Psoas muscle (tissue), 8 donors: ENCODE results near the gene MALRD1. TPM values are rescaled to one million over a fixed set of nuclear protein-coding genes. Genes with fewer than 3 reads are reported as not detected.

ENCODE experiments used
- ATAC-seq, 4 donors: fragments of 200-7000 bp; cut with Tn5 transposase; one replicate each; pipeline ENCODE4 v1.9.1; 2020; ENCODE audit warnings: moderate library complexity in 3 of 4, mild to moderate bottlenecking in 2 of 4
- DNase-seq, 2 donors: peaks; one replicate each; pipeline ENCODE4 v3.0.0-alpha.2; 2020
- H3K27ac ChIP-seq: fragments of 200-600 bp; one replicate; pipeline ENCODE4 v1.8.0; 2022
- H3K27me3 ChIP-seq, 3 donors: fragments of 200-600 bp in 1 of 3; one replicate each; pipeline versions ENCODE4 v1.6.1 to v1.8.0; 2013 to 2022; ENCODE audit warnings: low read length in 2 of 3, mild to moderate bottlenecking in 2 of 3, moderate library complexity in 1 of 3; ENCODE audit not compliant: insufficient read depth in 3 of 3
- H3K36me3 ChIP-seq, 2 donors: fragments of 200-600 bp in 1 of 2; one replicate each; pipeline versions ENCODE4 v1.6.1 to v1.8.0; 2013 to 2022; ENCODE audit warnings: low read depth in 1 of 2, mild to moderate bottlenecking in 1 of 2, moderate library complexity in 1 of 2; ENCODE audit not compliant: insufficient read depth in 1 of 2
- H3K4me1 ChIP-seq: fragments of 200-600 bp; one replicate; pipeline ENCODE4 v1.8.0; 2022
- H3K4me3 ChIP-seq: fragments of 200-600 bp; one replicate; pipeline ENCODE4 v1.8.0; 2022; ENCODE audit warnings: mild to moderate bottlenecking
- H3K9me3 ChIP-seq: fragments of 200-600 bp; one replicate; pipeline ENCODE4 v1.8.0; 2022
- CTCF ChIP-seq: fragments of 200-600 bp; IDR thresholded peaks from one replicate; pipeline ENCODE4 v1.8.0; 2022; ENCODE audit warnings: antibody characterized with exemption
- WGBS, 3 donors: extraction: QIAGEN DNeasy Blood & Tissue Kit; methylation state at CpG; one replicate each; pipeline versions ENCODE4 v1.1.6 to v1.1.7; 2013; 5-methylcytosine and 5-hydroxymethylcytosine counted together
- intact Hi-C, 2 donors: fragments of 100-400 bp; cut with DNase I; formaldehyde crosslinking; loops; one replicate each; pipeline versions ENCODE4 v1.11.0 to v1.14.2; 2022
- polyA plus RNA-seq, 3 donors: library from polyadenylated mRNA; stranded (reverse); fragments of 200-250 nt; gene quantifications; one replicate each; pipeline ENCODE4 v1.2.3, GENCODE V29; 2013
- total RNA-seq, 4 donors: library from RNA; stranded (reverse); fragmentation: NEBNext Ultra II Directional in 2 of 4; extraction: Animal tissue kit (Norgen Biotek cat#: 25700) in 2 of 4; gene quantifications; one replicate each; pipeline versions ENCODE4 v1.2.1 to v1.2.4, GENCODE V29; 2021 to 2023
- donor health status: healthy with polysubstance abuse.
- donor health status: DM: no; HTN: no; CAD: no; lungs with moderate emphysema.
- donor health status: Bipolar disorder and iron deficiency.
- donor health status: healthy.
- donor health status: DM: yes; HTN: yes; CAD: no.
- donor health status: DM: no; HTN: no; CAD: no.
- donor health status: DM: no; HTN: no; CAD: no.
- donor health status: DM: yes; HTN: yes; CAD: no.

MALRD1 gene
- total and polyA plus RNA-seq, 7 donors, result 0.12 to 0.39 (median 0.27) TPM; not detected in 3

- Histone ChIP-seq H3K4me3 (no peak overlapping the region), H3K27me3 (no peaks in the 10 kb centered on the region), H3K9me3 (no peaks in the 10 kb centered on the region), H3K27ac (no peak overlapping the region), H3K36me3 (no peaks in the 10 kb centered on the region), H3K4me1 (no peaks in the 10 kb centered on the region)
- TF ChIP-seq CTCF, result no peak
- intact Hi-C loops, result no loop called here
- no peak for DNase-seq
- ATAC-seq, result no peak
- WGBS, 3 donors, result 75 to 87% (median 82%) methylated on average over 5 of the region's 5 CpGs
Observed at GRCh38 chr10:19054289-19054835, 5.8 kb downstream of the MALRD1 start.

DNA sequence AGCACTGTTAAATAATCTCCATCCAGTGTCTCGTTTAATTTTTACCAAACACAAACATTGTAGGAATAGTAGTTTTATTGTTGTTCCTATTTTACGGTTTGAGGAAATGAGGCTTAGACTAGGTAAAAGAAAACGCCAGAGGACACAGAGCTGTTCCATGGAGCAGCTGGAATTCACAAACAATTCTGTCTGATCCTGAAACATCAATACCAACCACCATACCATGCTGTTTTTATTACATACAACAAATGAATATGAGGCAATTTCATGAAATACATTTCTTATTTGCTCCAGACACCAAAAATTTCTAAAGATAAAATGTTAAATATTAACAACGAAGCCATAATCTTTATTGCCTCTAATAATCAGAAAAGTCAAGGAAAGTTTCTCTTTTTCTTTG, 9.4 kb downstream of the MALRD1 start:
- ATAC-seq (no peak), DNase-seq (no peak)
- 57 to 74% (median 59%) methylated on average over 4 of the region's 4 CpGs for WGBS, 3 donors
- Histone ChIP-seq H3K36me3 (no peaks in the 10 kb centered on the region), H3K4me3 (no peak overlapping the region), H3K27me3 (no peaks in the 10 kb centered on the region), H3K4me1 (no peaks in the 10 kb centered on the region), H3K9me3 (no peaks in the 10 kb centered on the region), H3K27ac (no peak overlapping the region)
- no peak for TF ChIP-seq CTCF
- intact Hi-C loops, result no loop called here

DNA sequence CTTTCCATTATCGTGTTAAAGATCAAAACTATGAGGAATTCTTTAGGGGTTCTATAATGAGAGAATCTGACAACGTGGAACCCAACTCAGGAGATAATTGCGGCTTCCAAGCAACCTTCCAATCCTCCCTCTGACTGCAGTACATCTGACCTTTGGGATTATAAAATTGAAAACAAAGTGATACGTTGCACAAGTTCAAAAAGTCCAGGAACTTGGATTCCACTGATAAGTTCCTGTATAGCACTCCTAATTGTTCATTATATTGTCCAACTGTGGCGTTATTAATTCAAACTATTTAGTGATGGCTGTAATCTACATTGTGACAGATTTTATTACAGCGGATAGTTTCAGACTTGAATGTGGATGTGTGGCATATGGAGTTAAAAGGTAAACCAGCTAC, 15.4 kb downstream of the MALRD1 start:
- DNase-seq (no peak), ATAC-seq (no peak)
- Histone ChIP-seq H3K36me3 (no peaks in the 10 kb centered on the region), H3K27me3 (no peaks in the 10 kb centered on the region), H3K4me1 (no peaks in the 10 kb centered on the region), H3K4me3 (no peak overlapping the region), H3K27ac (no peak overlapping the region), H3K9me3 (no peaks in the 10 kb centered on the region)
- intact Hi-C loops, result no loop called here
- 84 to 86% (median 84%) methylated on average over 6 of the region's 6 CpGs for WGBS, 3 donors
- no peak for TF ChIP-seq CTCF

GRCh38 chr10:19071946-19072345, 23.3 kb downstream of the MALRD1 start:
- Histone ChIP-seq H3K4me1 (no peaks in the 10 kb centered on the region), H3K27ac (no peak overlapping the region), H3K36me3 (no peaks in the 10 kb centered on the region), H3K9me3 (no peaks in the 10 kb centered on the region), H3K27me3 (no peaks in the 10 kb centered on the region), H3K4me3 (no peak overlapping the region)
- TF ChIP-seq CTCF, result no peak
- intact Hi-C loops, result no loop called here
- no peak for DNase-seq
- ATAC-seq, result no peak
- 69 to 77% (median 71%) methylated on average over 7 of the region's 7 CpGs for WGBS, 3 donors

- H3K27ac ChIP-seq, result no peak overlapping the region
- H3K27me3 ChIP-seq, result no peaks in the 10 kb centered on the region
- no peak overlapping the region for H3K4me3 ChIP-seq
- no peaks in the 10 kb centered on the region for H3K4me1 ChIP-seq
- DNase-seq (no peak), ATAC-seq (no peak)
- no peaks in the 10 kb centered on the region for H3K9me3 ChIP-seq
- no peak for TF ChIP-seq CTCF
- H3K36me3 ChIP-seq, result no peaks in the 10 kb centered on the region
- intact Hi-C loops, result no loop called here
Observed at GRCh38 chr10:19077276-19077675, 28.7 kb downstream of the MALRD1 start.
